GM21619 (cell line): Measurements from ENCODE around the gene ZFYVE28.
"Not testable (repeated sequence)": the region's sequence is repeated elsewhere in the genome, so short reads cannot be mapped to it uniquely, and the experiment has no call there.

Source experiments
- ATAC-seq: cut with Tn5 transposase; IDR thresholded peaks from one replicate; pipeline ENCODE4 v1.9.1; 2021; ENCODE audit not compliant: unreplicated experiment

Gene ZFYVE28

DNA sequence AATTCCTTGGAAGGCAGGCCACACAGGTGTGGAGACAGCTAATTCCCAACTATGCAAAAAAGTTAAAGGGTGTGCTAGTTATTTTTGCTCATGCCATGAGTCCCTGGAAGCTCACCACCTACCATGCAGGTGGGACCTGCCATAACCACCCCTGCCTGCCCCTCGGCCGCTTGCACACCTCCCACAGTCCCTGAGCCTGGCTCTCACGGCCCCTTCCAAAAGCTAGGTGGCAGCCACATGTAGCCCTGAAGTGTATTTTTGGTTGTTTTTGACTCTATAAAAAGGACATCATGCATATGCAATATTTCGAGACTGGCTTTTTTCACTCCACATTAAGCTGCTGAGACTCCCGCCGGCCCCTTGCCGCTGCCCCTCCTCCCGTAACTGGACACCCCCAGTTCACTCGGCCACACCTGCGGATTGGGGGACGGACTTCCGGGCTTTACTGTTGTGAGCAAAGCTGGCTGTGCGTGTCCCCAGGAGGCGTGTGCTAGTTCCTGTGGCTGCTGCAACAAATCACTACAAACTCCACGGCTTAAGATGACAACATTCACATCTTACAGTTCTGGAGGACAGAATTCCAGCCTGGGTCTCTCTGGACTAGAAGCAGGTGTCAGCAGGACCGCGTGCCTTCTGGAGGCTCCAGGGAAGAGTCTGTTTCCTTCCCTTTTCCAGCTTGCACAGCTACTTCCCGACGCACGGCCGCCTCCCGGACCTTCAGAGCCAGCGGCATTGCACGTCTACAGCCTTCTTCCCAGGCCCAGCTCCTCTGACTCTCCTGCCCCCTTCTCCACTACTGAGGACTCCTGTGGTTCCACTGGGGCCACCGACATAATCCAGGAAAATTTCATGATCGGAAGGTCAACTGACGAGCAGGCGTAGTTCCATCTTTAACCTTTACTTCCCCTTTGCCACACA is 24.8 kb downstream of the ZFYVE28 start:
- no peak for ATAC-seq

GRCh38 chr4:2390784-2391421 is 27.5 kb downstream of the ZFYVE28 start:
- no peak for ATAC-seq

DNA sequence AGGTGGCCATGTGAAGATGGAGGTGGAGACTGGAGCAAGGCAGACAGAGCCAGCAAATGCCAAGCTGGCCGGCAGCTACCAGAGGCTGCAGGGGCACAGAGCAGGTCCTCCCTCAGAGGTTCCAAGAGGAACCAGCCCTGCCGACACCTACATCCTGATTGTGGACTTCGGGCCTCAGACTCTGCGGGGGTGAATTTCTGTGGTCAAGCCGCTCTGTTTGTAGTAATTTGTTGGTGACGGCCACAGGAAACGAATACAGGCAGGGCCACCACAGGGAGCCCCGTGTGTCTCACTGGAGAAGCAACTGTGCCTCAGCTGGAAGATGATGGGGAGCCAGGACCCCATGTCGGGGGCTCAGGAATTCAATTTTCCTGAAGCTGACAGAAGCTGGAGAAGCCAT is 28.3 kb downstream of the ZFYVE28 start:
- no peak for ATAC-seq

GRCh38 chr4:2389691-2390090 is 28.8 kb downstream of the ZFYVE28 start:
- no peak for ATAC-seq

DNA sequence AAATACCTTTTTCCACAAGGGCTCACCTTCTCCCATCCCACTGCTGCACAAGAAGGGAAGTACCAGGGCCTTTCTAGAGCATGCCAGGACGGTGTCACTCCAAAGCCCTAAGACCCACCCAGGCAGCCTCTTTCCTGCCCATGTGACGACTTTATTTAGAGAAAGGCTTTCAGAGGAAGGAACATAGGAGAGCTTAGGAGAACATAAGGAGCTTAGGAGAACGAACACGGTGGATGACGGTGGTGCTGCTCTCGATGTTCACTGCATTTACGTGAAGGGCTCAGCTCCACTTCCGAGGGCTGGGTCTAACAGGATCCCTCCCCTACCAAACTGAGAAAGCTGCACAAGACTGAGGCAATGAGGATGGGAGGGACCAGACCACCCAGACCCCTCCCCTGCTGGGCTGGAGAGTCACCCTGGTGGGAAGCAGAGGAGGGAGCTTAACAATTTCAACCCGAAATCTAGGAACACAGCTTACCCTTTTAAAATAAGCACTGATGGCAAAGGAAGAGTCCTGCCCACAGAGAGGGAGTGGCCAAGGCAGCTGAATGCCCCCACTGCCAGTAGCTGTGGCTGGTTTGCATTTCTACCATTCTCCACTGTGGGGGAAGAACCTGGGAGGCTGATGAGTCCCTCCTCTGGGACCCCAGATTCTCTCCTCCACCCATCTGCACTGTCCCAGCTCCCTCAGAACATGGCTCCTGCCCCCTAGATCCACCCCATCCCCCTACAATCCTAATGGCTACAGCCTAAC is 29.8 kb downstream of the ZFYVE28 start:
- no peak for ATAC-seq

DNA sequence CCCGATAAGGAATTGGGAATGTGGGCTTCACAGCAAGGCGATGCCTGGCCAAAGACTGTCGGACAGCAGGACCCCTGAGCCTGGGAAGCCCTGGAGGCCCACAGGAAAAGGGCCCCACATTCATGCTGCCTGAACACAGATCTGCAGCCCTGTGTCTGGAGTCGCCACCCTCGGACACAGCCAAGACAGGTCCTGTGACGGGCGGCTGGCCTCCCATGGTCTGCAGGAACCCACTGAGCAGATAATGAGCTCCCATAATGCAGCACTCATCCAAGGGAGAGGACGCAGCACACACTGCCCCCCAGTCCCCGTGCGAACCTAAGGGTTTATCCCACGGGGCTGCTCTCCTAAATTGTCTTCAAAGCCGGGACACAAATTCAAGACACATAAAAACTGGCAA is 30.6 kb downstream of the ZFYVE28 start:
- no peak for ATAC-seq

DNA sequence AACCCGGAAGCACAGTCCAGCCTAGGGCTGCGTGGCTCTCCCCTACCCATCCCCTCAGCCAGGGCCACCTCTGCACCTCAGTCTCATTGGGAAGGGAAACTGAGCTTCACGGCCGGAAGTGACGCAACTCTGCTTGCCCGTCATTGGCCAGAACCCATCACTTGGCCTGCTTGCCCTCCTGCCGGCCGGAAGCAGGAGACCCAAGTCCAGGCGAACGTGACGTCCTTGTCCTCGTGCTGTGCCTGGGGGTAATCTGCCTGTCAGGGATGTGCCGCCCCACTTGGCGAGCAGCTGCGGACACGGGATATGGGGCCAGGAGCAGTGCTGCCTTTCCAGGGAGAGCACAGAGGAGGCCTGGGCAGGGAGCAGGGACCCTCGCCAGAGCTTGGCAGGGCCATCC is 31.2 kb downstream of the ZFYVE28 start:
- ATAC-seq, result no peak

DNA sequence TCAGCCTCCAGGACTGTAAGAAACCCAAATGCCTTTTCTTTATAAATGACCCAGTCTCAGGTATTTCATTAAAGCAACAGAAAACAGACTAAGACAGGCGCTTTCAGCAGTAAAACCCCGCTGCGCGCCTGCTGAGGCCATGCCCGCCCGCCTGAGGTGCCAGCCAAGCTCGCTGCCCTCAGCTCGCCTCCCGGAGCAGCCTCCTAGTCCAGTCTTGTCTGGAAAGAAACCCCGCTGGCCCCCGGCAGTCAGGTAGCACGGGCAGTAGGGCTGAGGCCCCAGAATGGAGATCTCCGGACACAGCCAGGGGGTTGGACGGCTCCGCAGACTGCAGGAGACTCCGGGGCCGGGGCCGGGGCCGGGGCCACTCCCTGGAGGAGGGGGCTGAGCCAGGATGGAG is 31.7 kb downstream of the ZFYVE28 start:
- ATAC-seq, result no peak

DNA sequence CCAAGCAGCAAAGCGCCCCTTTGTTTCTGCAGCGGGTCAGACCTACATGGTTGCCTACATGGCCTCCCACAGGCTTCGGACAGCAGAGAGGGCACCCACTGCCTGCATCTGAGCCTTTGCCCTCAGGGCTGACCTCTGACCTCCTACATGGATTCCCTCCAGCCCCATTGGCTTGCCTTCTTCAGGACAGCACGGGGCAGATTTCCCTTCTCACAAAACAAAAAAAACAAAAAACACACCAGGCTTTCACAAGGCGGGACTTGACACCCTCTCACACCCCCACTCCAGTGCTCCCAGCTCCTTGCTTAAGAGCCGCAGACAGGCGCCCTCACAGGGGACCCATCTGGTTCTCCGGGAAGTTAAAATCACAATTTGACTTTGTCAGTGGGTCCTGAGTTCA is 32.9 kb downstream of the ZFYVE28 start:
- no peak for ATAC-seq

GRCh38 chr4:2384245-2384644 is 34.2 kb downstream of the ZFYVE28 start:
- ATAC-seq, result no peak

GRCh38 chr4:2383760-2384159 is 34.7 kb downstream of the ZFYVE28 start:
- ATAC-seq, result no peak

GRCh38 chr4:2383220-2383631 is 35.2 kb downstream of the ZFYVE28 start:
- ATAC-seq, result not testable (repeated sequence)

- not testable (repeated sequence) for ATAC-seq
These were observed 35.7 kb downstream of the ZFYVE28 start for GRCh38 chr4:2382769-2383202.

DNA sequence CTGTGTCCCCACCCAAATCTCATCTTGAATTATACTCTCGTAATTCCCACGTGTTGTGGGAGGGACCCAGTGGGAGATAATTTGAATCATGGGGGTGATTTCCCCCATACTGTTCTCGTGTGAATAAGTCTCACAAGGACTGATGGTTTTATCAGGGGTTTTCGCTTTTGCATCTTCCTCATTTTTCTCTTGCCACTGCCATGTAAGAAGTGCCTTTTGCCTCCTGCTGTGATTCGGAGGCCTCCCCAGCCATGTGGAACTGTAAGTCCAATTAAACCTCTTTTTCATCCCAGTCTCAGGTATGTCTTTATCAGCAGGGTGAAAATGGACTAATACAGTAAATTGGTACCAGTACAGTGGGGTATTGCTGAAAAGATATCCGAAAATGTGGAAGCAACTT is 37.9 kb downstream of the ZFYVE28 start:
- ATAC-seq, result not testable (repeated sequence)

- ATAC-seq, result no peak
These were observed 39.5 kb downstream of the ZFYVE28 start for GRCh38 chr4:2378898-2379297.

DNA sequence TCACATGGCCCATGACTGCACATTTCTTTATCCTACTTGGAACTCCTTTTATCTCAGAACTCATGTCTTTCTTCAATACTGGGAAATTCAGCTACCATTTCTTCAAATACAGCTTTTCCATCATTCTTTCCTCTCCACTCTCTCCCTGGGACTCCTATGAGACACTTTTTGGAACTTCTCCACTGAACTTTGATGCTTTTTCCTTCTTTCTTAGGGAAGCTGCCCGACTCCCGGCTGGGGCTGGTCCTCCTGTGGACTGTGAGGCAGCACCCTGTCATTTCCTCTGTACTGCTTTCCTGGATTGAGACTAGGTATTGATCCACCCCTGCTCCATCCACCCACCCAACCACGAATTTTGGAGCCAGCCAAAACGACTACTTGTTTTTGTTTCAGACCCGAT is 40.0 kb downstream of the ZFYVE28 start:
- no peak for ATAC-seq

DNA sequence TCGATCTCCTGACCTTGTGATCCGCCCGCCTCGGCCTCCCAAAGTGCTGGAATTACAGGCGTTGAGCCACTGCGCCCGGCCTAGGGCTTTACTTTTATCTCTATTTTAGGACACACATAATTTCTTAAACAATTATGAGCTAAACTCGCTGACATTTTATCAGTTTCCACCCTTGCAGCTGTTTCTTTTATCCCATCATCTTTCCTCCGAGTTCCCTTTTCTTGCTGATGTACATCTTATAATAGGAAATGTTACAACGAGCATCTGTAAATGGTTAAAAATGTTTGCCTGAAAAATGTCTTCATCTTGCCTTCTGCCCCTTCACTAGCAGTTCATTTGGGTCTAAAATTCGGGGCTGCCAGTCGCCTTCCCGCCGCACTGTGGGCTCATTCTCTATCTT is 41.2 kb downstream of the ZFYVE28 start:
- ATAC-seq, result no peak

DNA sequence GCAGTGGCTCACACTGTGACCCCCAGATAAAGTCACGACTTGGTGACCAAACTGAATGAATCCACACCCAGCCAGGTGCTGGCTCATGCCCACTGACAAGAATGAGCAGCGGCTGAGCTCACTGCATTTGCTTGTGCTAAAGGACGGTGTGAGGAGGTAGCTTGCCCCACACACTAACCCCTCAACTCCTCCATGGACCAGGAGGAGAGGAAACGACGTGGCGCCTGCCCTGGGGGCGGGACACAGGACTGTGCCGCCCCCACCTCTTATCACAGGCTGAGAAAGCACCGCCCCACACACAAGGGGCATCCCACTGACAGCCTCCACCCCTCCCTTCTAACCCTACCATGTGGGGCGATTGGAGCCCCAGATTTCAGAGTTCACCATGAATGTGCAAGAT is 43.0 kb downstream of the ZFYVE28 start:
- ATAC-seq, result no peak

- no peak for ATAC-seq
These were observed 44.9 kb downstream of the ZFYVE28 start for GRCh38 chr4:2373532-2373931.

DNA sequence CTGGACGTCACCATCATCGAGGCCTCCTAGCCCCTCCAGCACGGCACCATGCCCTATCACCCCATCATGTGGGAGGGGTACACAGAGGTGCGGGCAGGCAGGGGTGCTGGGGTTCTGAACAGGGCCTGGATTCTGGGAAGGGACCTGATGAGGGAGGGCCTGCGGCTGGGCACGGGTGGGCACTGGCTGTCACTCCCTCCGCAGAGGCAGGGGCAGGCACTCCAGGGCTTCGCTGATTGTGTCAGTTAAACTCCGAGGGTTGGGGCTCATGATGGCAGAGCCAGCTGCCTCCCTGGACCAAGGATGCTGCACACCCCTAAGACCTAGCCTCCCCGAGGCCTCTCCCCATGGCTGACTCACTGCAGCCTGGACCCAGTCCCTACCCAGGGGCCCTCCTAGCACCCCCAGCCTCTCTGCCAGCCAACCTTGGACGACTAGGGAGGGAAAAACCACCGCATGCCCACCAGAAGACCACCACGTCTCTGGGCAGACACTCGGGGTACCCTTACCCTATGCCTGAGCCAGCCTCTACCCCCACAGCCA is 45.9 kb downstream of the ZFYVE28 start:
- no peak for ATAC-seq

DNA sequence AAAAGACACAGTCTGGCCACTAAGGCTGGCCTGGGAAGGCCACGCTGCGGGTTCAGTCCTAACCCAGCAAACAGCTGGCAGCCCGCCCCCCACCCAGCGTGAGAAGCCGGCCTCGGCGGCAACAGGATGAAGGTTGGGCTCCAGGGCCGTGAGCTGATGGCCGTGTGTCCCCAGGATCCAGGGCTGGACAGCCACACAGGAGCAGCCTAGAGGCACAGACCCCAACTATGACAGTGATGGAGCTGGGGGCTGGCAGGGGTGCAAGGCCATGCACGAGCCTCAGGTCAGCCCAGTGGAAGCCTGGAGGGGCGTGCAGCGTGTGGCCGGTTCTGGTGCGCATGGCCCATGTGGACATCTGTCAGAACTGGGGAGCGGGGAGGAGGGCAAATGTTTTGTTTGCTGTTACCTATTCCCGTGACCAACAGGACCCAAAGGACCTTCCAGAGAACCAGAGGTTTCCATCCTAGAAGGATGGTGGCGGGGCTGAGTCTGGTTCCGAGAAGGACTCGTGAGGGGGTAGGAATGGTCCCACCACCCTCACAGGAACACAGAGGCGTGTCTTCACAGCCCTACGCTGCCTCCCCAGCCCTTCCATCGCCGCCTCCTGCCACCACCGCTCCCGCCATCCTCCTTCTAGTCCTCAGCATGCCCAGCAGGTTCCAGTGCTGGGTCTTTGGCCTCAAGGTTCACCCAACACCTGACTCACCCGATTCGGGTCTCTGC is 46.5 kb downstream of the ZFYVE28 start:
- ATAC-seq, result no peak
